ENCODE data around the gene NLRP1. TPM values are rescaled to one million over a fixed set of nuclear protein-coding genes. Genes with fewer than 3 reads are reported as not detected.

The NLRP1 gene
- polyA plus RNA-seq, 3 donors = 6.2 to 60.8 (median 15.1) TPM

GRCh38 chr17:5561736-5562571, 22.4 kb downstream of the NLRP1 start:
- WGBS, 3 donors = 75 to 91% (median 86%) methylated on average over 13 to 14 of the region's 14 CpGs
- H3K27ac ChIP-seq (ENCODE audit: low read depth, low read length) = no peak overlapping the region

GRCh38 chr17:5560361-5560988, 23.8 kb downstream of the NLRP1 start:
- WGBS, 3 donors = 75 to 92% (median 91%) methylated on average over 9 of the region's 9 CpGs

GRCh38 chr17:5558815-5559785, 25.2 kb downstream of the NLRP1 start:
- 85 to 95% (median 93%) methylated on average over 16 of the region's 16 CpGs for WGBS, 3 donors
- no peak overlapping the region for H3K27ac ChIP-seq (ENCODE audit: low read depth, low read length)

More at GRCh38 chr17:5560361-5560988, 23.8 kb downstream of the NLRP1 start:
- no peak overlapping the region for H3K27ac ChIP-seq (ENCODE audit: low read depth, low read length)

- 82 to 91% (median 83%) methylated on average over 5 to 6 of the region's 6 CpGs for WGBS, 3 donors
- H3K27ac ChIP-seq (ENCODE audit: low read depth, low read length) = no peak overlapping the region
These were observed 26.3 kb downstream of the NLRP1 start for GRCh38 chr17:5557990-5558389.

GRCh38 chr17:5557485-5557884, 26.8 kb downstream of the NLRP1 start:
- WGBS, 3 donors = 47 to 74% (median 58%) methylated on average over 8 of the region's 8 CpGs

GRCh38 chr17:5555254-5555653, 29.1 kb downstream of the NLRP1 start:
- H3K27ac ChIP-seq (ENCODE audit: low read depth, low read length) = no peak overlapping the region
- 47 to 77% (median 58%) methylated on average over 3 of the region's 3 CpGs for WGBS, 3 donors

More at GRCh38 chr17:5557485-5557884, 26.8 kb downstream of the NLRP1 start:
- H3K27ac ChIP-seq (ENCODE audit: low read depth, low read length) = no peak overlapping the region

- H3K27ac ChIP-seq (ENCODE audit: low read depth, low read length) = no peak overlapping the region
- WGBS, 3 donors = 62 to 86% (median 64%) methylated on average over 3 of the region's 3 CpGs
These were observed 30.8 kb downstream of the NLRP1 start for GRCh38 chr17:5553479-5553878.

- no peak overlapping the region for H3K27ac ChIP-seq (ENCODE audit: low read depth, low read length)
These were observed 31.5 kb downstream of the NLRP1 start for GRCh38 chr17:5552841-5553240.

- 67 to 81% (median 75%) methylated on average over 9 of the region's 9 CpGs for WGBS, 3 donors
- no peak overlapping the region for H3K27ac ChIP-seq (ENCODE audit: low read depth, low read length)
These were observed 39.0 kb downstream of the NLRP1 start for GRCh38 chr17:5545051-5545987.

- H3K27ac ChIP-seq (ENCODE audit: low read depth, low read length) = no peak overlapping the region
- WGBS, 3 donors = 76 to 100% (median 97%) methylated on average over 2 of the region's 2 CpGs
These were observed 40.2 kb downstream of the NLRP1 start for GRCh38 chr17:5544115-5544514.

GRCh38 chr17:5541610-5542202, 42.6 kb downstream of the NLRP1 start:
- 45 to 78% (median 78%) methylated on average over 6 of the region's 6 CpGs for WGBS, 3 donors
- H3K27ac ChIP-seq (ENCODE audit: low read depth, low read length) = no peak overlapping the region

GRCh38 chr17:5540321-5540720, 44.0 kb downstream of the NLRP1 start:
- 81 to 90% (median 85%) methylated on average over 7 of the region's 7 CpGs for WGBS, 3 donors
- no peak overlapping the region for H3K27ac ChIP-seq (ENCODE audit: low read depth, low read length)

- 84 to 95% (median 94%) methylated on average over 8 of the region's 8 CpGs for WGBS, 3 donors
- H3K27ac ChIP-seq (ENCODE audit: low read depth, low read length) = no peak overlapping the region
These were observed 45.0 kb downstream of the NLRP1 start for GRCh38 chr17:5539286-5539685.

GRCh38 chr17:5536866-5537650, 47.3 kb downstream of the NLRP1 start:
- no peak overlapping the region for H3K27ac ChIP-seq (ENCODE audit: low read depth, low read length)
- WGBS, 3 donors = 71 to 85% (median 74%) methylated on average over 11 of the region's 11 CpGs

GRCh38 chr17:5535436-5535835, 48.9 kb downstream of the NLRP1 start:
- WGBS, 3 donors = 84 to 99% (median 93%) methylated on average over 2 of the region's 2 CpGs
- H3K27ac ChIP-seq (ENCODE audit: low read depth, low read length) = no peak overlapping the region

GRCh38 chr17:5533486-5534315, 50.6 kb downstream of the NLRP1 start:
- 75 to 89% (median 88%) methylated on average over 18 of the region's 18 CpGs for WGBS, 3 donors
- no peak overlapping the region for H3K27ac ChIP-seq (ENCODE audit: low read depth, low read length)
